H1 (cell line): ENCODE data around the gene FSD1. TPM values are rescaled to one million over a fixed set of nuclear protein-coding genes. Genes with fewer than 3 reads are reported as not detected.

Experiments
- CTCF ChIA-PET: fragments of 300-600 bp; sonication (Branson Sonifier 250); formaldehyde crosslinking; loops from one replicate; lab custom pipeline; 2021; ENCODE audit not compliant: partially characterized antibody; lab: Charles Lee
- POLR2A ChIA-PET: fragments of 300-600 bp; sonication (Branson Sonifier 250); formaldehyde crosslinking; loops from one replicate; lab custom pipeline; 2021; ENCODE audit warnings: inconsistent platforms; ENCODE audit not compliant: partially characterized antibody; lab: Charles Lee
- DNase-seq, 2 experiments: peaks; one replicate each; pipeline versions ENCODE4 v3.0.0 to v3.0.0-alpha.2; 2010 to 2022; ENCODE audit warnings: low spot score in 2 of 2, low read depth in 1 of 2, mixed read lengths in 1 of 2
- FAIRE-seq: peaks from 2 replicates; lab custom pipeline; 2011; peaks lifted over from hg19 to GRCh38; lab: Jason Lieb, UNC
- H2AFZ ChIP-seq: 2 replicates; pipeline ENCODE4 v1.8.1; 2012; ENCODE audit warnings: low read length, inconsistent platforms
- H2AK5ac ChIP-seq: 2 replicates; pipeline ENCODE4 v1.6.1; 2013; ENCODE audit warnings: low read depth, low read length
- H2BK120ac ChIP-seq: replicated peaks from 2 replicates; pipeline ENCODE3; 2013; ENCODE audit warnings: low read depth, low read length, inconsistent platforms
- H2BK12ac ChIP-seq: 2 replicates; pipeline ENCODE4 v1.6.1; 2013; ENCODE audit warnings: low read depth, low read length
- H2BK15ac ChIP-seq: 2 replicates; pipeline ENCODE4 v1.6.1; 2013; ENCODE audit warnings: low read length
- H2BK20ac ChIP-seq: 2 replicates; pipeline ENCODE4 v1.6.1; 2013; ENCODE audit warnings: low read length
- H2BK5ac ChIP-seq: 2 replicates; pipeline ENCODE4 v1.6.1; 2013; ENCODE audit warnings: low read depth, low read length
- H3K14ac ChIP-seq: 2 replicates; pipeline ENCODE4 v1.6.1; 2013; ENCODE audit warnings: inconsistent platforms; ENCODE audit not compliant: insufficient read length
- H3K18ac ChIP-seq: 2 replicates; pipeline ENCODE4 v1.6.1; 2013; ENCODE audit warnings: low read length; ENCODE audit errors: extremely low read depth
- H3K23ac ChIP-seq: 2 replicates; pipeline ENCODE4 v1.6.1; 2013; ENCODE audit warnings: inconsistent platforms; ENCODE audit not compliant: insufficient read length
- H3K23me2 ChIP-seq: 2 replicates; pipeline ENCODE4 v1.6.1; 2013; ENCODE audit warnings: low read depth, low read length
- H3K27ac ChIP-seq: 2 replicates; pipeline ENCODE4 v1.6.1; 2011; ENCODE audit warnings: low read depth, low read length, inconsistent platforms
- H3K27me3 ChIP-seq, 4 experiments: replicated peaks in 1 of 4; 1 replicate in 1 of 4; 2 replicates in 3 of 4; pipeline versions ENCODE4 v1.6.1 to v1.8.1; 2011 to 2013; ENCODE audit warnings: low read length in 3 of 4, mild to moderate bottlenecking in 3 of 4, inconsistent platforms in 2 of 4, mixed read lengths in 2 of 4, moderate library complexity in 1 of 4; ENCODE audit not compliant: control insufficient read depth in 3 of 4, insufficient read depth in 3 of 4; ENCODE audit errors: extremely low read depth in 1 of 4
- H3K36me3 ChIP-seq, 4 experiments: 2 replicates each; pipeline versions ENCODE4 v1.6.1 to v1.8.1; 2011 to 2013; ENCODE audit warnings: mild to moderate bottlenecking in 4 of 4, low read length in 3 of 4, moderate library complexity in 2 of 4, control low read depth in 1 of 4, inconsistent platforms in 1 of 4; ENCODE audit not compliant: insufficient read depth in 4 of 4, control insufficient read depth in 2 of 4
- H3K4ac ChIP-seq: replicated peaks from 2 replicates; pipeline ENCODE3; 2013; ENCODE audit warnings: low read length, low read depth, mixed read lengths, inconsistent platforms; ENCODE audit not compliant: insufficient read length
- H3K4me1 ChIP-seq, 4 experiments: replicated peaks in 1 of 4; 1 replicate in 1 of 4; 2 replicates in 3 of 4; pipeline versions ENCODE4 v1.6.1 to v1.8.1; 2011 to 2013; ENCODE audit warnings: low read length in 3 of 4, inconsistent platforms in 2 of 4, mixed read lengths in 1 of 4; ENCODE audit not compliant: insufficient read depth in 4 of 4, control insufficient read depth in 3 of 4
- H3K4me2 ChIP-seq, 2 experiments: 2 replicates each; pipeline versions ENCODE4 v1.6.1 to v1.8.1; 2011 to 2013; ENCODE audit warnings: low read depth in 2 of 2, low read length in 2 of 2, control low read depth in 1 of 2, inconsistent platforms in 1 of 2, mild to moderate bottlenecking in 1 of 2; ENCODE audit not compliant: insufficient read depth in 1 of 2
- H3K4me3 ChIP-seq, 4 experiments: fragments of 200-600, 300-600 bp in 1 of 4; sonication (generic), shearing (Covaris generic), sonication (Bioruptor Twin) in 1 of 4; 2 replicates each; pipeline versions ENCODE4 v1.5.1 to v1.8.1; 2011 to 2016; ENCODE audit warnings: low read length in 4 of 4, low read depth in 3 of 4, control low read depth in 2 of 4, inconsistent platforms in 2 of 4, mild to moderate bottlenecking in 2 of 4, mixed read lengths in 1 of 4, moderate library complexity in 1 of 4; ENCODE audit not compliant: insufficient read depth in 2 of 4; ENCODE audit errors: extremely low read depth in 1 of 4
- H3K56ac ChIP-seq: replicated peaks from 2 replicates; pipeline ENCODE3; 2013; ENCODE audit warnings: low read depth, mild to moderate bottlenecking, mixed read lengths, low read length, inconsistent platforms; ENCODE audit not compliant: insufficient read length
- H3K79me1 ChIP-seq: 2 replicates; pipeline ENCODE4 v1.6.1; 2013; ENCODE audit warnings: low read depth, low read length, control low read depth
- H3K79me2 ChIP-seq, 2 experiments: 2 replicates each; pipeline versions ENCODE4 v1.6.1 to v1.8.1; 2012 to 2013; ENCODE audit warnings: low read length in 2 of 2, mild to moderate bottlenecking in 2 of 2, inconsistent platforms in 1 of 2; ENCODE audit not compliant: insufficient read depth in 2 of 2, control insufficient read depth in 1 of 2
- H3K9ac ChIP-seq, 4 experiments: replicated peaks in 1 of 4; 1 replicate in 1 of 4; 2 replicates in 3 of 4; pipeline versions ENCODE4 v1.6.1 to v1.8.1; 2011 to 2013; ENCODE audit warnings: low read depth in 3 of 4, low read length in 3 of 4, control low read depth in 2 of 4, mild to moderate bottlenecking in 2 of 4, moderate library complexity in 2 of 4, inconsistent platforms in 1 of 4; ENCODE audit errors: extremely low read depth in 1 of 4
- H3K9me3 ChIP-seq, 2 experiments: 2 replicates each; pipeline versions ENCODE4 v1.6.1 to v1.8.1; 2012 to 2013; ENCODE audit warnings: mild to moderate bottlenecking in 2 of 2, moderate library complexity in 2 of 2, control low read depth in 1 of 2, inconsistent platforms in 1 of 2, low read depth in 1 of 2, low read length in 1 of 2, mixed read lengths in 1 of 2; ENCODE audit not compliant: insufficient read depth in 2 of 2
- H4K20me1 ChIP-seq, 2 experiments: replicated peaks in 1 of 2; 2 replicates each; pipeline versions ENCODE3 to v1.8.1; 2011 to 2013; ENCODE audit warnings: inconsistent platforms in 2 of 2, low read length in 2 of 2, mild to moderate bottlenecking in 1 of 2; ENCODE audit not compliant: insufficient read depth in 2 of 2, control insufficient read depth in 1 of 2
- H4K5ac ChIP-seq: 2 replicates; pipeline ENCODE4 v1.6.1; 2013; ENCODE audit warnings: low read length, low read depth, mixed read lengths, inconsistent platforms; ENCODE audit not compliant: insufficient read length
- H4K8ac ChIP-seq: 2 replicates; pipeline ENCODE4 v1.8.0; 2013; ENCODE audit warnings: mild to moderate bottlenecking, moderate library complexity, low read length, inconsistent platforms; ENCODE audit not compliant: insufficient read depth; ENCODE audit errors: extremely low read depth
- H4K91ac ChIP-seq: replicated peaks from 2 replicates; pipeline ENCODE3; 2013; ENCODE audit warnings: low read length, mixed read lengths, inconsistent platforms; ENCODE audit not compliant: insufficient read length
- BCL11A ChIP-seq, 2 experiments: IDR thresholded peaks; one replicate each; pipeline ENCODE4 v1.6.1; 2011; ENCODE audit warnings: low read depth in 2 of 2, low read length in 2 of 2, mild to moderate bottlenecking in 2 of 2
- CHD1 ChIP-seq: IDR thresholded peaks from 2 replicates; pipeline ENCODE4 v1.6.1; 2012; ENCODE audit warnings: low read depth, low read length, improper control_type of control experiment
- CTCF ChIP-seq, 3 experiments: IDR thresholded peaks; 1 replicate in 2 of 3; 2 replicates in 1 of 3; pipeline versions ENCODE4 v1.5.1 to v1.6.1; 2011; ENCODE audit warnings: low read length in 3 of 3, mild to moderate bottlenecking in 3 of 3, inconsistent platforms in 2 of 3, low read depth in 1 of 3, moderate library complexity in 1 of 3; ENCODE audit not compliant: insufficient read depth in 1 of 3; ENCODE audit errors: control extremely low read depth in 1 of 3
- HDAC2 ChIP-seq, 2 experiments: fragments of 300-600 bp in 1 of 2; sonication (generic) in 1 of 2; IDR thresholded peaks; 2 replicates each; pipeline ENCODE4 v1.6.1; 2011 to 2012; ENCODE audit warnings: low read depth in 2 of 2, low read length in 2 of 2, mild to moderate bottlenecking in 2 of 2, moderate library complexity in 2 of 2, borderline replicate concordance in 1 of 2, inconsistent platforms in 1 of 2
- PHF8 ChIP-seq: fragments of 200-600 bp; sonication (generic); conservative IDR thresholded peaks from 2 replicates; pipeline ENCODE4 v1.7.1; 2012; ENCODE audit warnings: low read depth, mild to moderate bottlenecking, inconsistent platforms, low read length, moderate library complexity
- POLR2AphosphoS5 ChIP-seq: IDR thresholded peaks from 2 replicates; pipeline ENCODE4 v1.6.1; 2011; ENCODE audit warnings: low read depth, low read length
- RFX5 ChIP-seq: IDR thresholded peaks from 2 replicates; pipeline ENCODE4 v1.6.1; 2011; ENCODE audit warnings: low read depth, low read length, improper control_type of control experiment, borderline replicate concordance
- SUZ12 ChIP-seq: fragments of 200-600 bp; sonication (generic); IDR thresholded peaks from 2 replicates; pipeline ENCODE4 v1.6.1; 2012; ENCODE audit warnings: mild to moderate bottlenecking, inconsistent platforms, low read length, moderate library complexity, mixed read lengths
- TCF12 ChIP-seq: IDR thresholded peaks from 2 replicates; pipeline ENCODE4 v1.6.1; 2011; ENCODE audit warnings: low read depth, mild to moderate bottlenecking, low read length
- ZNF274 ChIP-seq: IDR thresholded peaks from 2 replicates; pipeline ENCODE4 v1.7.0; 2012; ENCODE audit warnings: low read length, borderline replicate concordance; ENCODE audit errors: extremely low read depth
- WGBS, 2 experiments: shearing (Covaris generic) in 1 of 2; methylation state at CpG; one replicate each; pipeline versions ENCODE4 v1.1.6 to v1.1.7; 2013 to 2015; ENCODE audit warnings: low lambda C conversion rate in 2 of 2, mixed read lengths in 2 of 2, inconsistent platforms in 1 of 2, low coverage in 1 of 2, missing lambda C conversion rate in 1 of 2; ENCODE audit not compliant: insufficient replicate concordance in 2 of 2, insufficient coverage in 1 of 2, insufficient read length in 1 of 2; ENCODE audit errors: extremely low coverage in 1 of 2, missing lambda C conversion rate in 1 of 2; 5-methylcytosine and 5-hydroxymethylcytosine counted together
- polyA plus RNA-seq, 7 experiments: library from polyadenylated mRNA; depleted of rRNA in 3 of 7; stranded (reverse) in 5 of 7; unstranded in 2 of 7; fragments of >200 nt in 5 of 7; fragments of 200-250 nt in 2 of 7; gene quantifications; 1 replicate in 5 of 7; 2 replicates in 1 of 7; 4 replicates in 1 of 7; pipeline versions ENCODE4 v1.2.1 to v1.2.3, GENCODE V29; 2011 to 2013; ENCODE audit warnings: missing spikeins in 2 of 7, mixed read lengths in 2 of 7
- total RNA-seq: library from RNA; stranded (reverse); fragmentation: NEBNext Ultra II Directional; extraction: Animal tissue kit (Norgen Biotek cat#: 25700); gene quantifications from 2 replicates; pipeline ENCODE4 v1.2.1, GENCODE V29; 2021

Gene FSD1
- total and polyA plus RNA-seq, 2 of the 8 experiments (the other 6 are each of a cell fraction or from before 2014, with no cell fraction given) = 58.8 to 181 TPM

- H3K9ac ChIP-seq = no peak overlapping the region
- H2BK12ac ChIP-seq = no peak overlapping the region
- no peak for DNase-seq
- H2BK5ac ChIP-seq = no peak overlapping the region
- no peaks in the 10 kb centered on the region for H3K79me1 ChIP-seq
- POLR2A ChIA-PET = interaction anchor here (0.6 to 1.6 kb wide), 6 partner anchors 9 to 84 kb away, joined by 3 to 6 read pairs (median 3); partner anchors contain the start of gene YJU2
- no peak overlapping the region for H2BK15ac ChIP-seq
- no peak overlapping the region for H2AK5ac ChIP-seq
- 94% methylated on average over 9 of the region's 11 CpGs; no CpG with 5 or more reads in 1 of the 2 experiments for WGBS, 2 experiments
- peaks cover 7 to 10% of the 10 kb centered on the region in 2 experiments; a peak in 3 of 4 replicates for H3K9me3 ChIP-seq
- H3K4me1 ChIP-seq = no peaks in the 10 kb centered on the region
- H4K8ac ChIP-seq = no peak overlapping the region
- no peak overlapping the region for H4K91ac ChIP-seq
- no peak overlapping the region for H3K18ac ChIP-seq
- no peak overlapping the region for H2BK120ac ChIP-seq
- H3K27me3 ChIP-seq = no peaks in the 10 kb centered on the region
- H3K79me2 ChIP-seq = no peaks in the 10 kb centered on the region
- H2AFZ ChIP-seq = no peak overlapping the region
- CTCF ChIA-PET = interaction anchor here (0.6 kb wide), 1 partner anchor 225 kb away, joined by 3 read pairs; no protein-coding TSS in a partner anchor
- H3K14ac ChIP-seq = no peak overlapping the region
- no peak overlapping the region for H2BK20ac ChIP-seq
- H3K36me3 ChIP-seq = peaks cover 2 to 27% (median 16%) of the 10 kb centered on the region in 4 experiments; a peak in 7 of 8 replicates
- H3K23me2 ChIP-seq = no peaks in the 10 kb centered on the region
- no peak overlapping the region for H3K23ac ChIP-seq
- no peak overlapping the region for H3K27ac ChIP-seq
- H3K4me2 ChIP-seq = no peak overlapping the region
- no peak overlapping the region for H4K5ac ChIP-seq
- H4K20me1 ChIP-seq = no peaks in the 10 kb centered on the region
- FAIRE-seq = no peak
- no peak overlapping the region for H3K4ac ChIP-seq
- H3K4me3 ChIP-seq = no peak overlapping the region
- no peak overlapping the region for H3K56ac ChIP-seq
- TF ChIP-seq ZNF274 (no peak), SUZ12 (no peak), BCL11A (IDR thresholded peaks at IDR 0.05; ENCODE audit: low read depth in 2 of 2, low read length in 2 of 2) (no peak), TCF12 (no peak), CHD1 (no peak), CTCF (IDR thresholded peaks at IDR 0.05; ENCODE audit: control extremely low read depth in 1 of 3, insufficient read depth in 1 of 3, low read depth in 1 of 3, low read length in 3 of 3) (no peak), POLR2AphosphoS5 (no peak), PHF8 (no peak), HDAC2 (IDR thresholded peaks at IDR 0.05; ENCODE audit: borderline replicate concordance in 1 of 2, low read depth in 2 of 2, low read length in 2 of 2) (no peak), RFX5 (no peak)
These were observed 43.7 kb upstream of the FSD1 start for GRCh38 chr19:4260613-4261191.
